Neural progenitor cell (in vitro differentiated cells): ENCODE results near the gene PRKAG2.

Experiments
- EZH2 ChIP-seq: fragments of 200-600 bp; sonication (generic); IDR thresholded peaks from 2 replicates; pipeline ENCODE4 v1.6.1; 2017; ENCODE audit warnings: antibody characterized with exemption, mild to moderate bottlenecking, moderate library complexity
- TF ChIP-seq, protein P1 (sequence below): fragments of 200-600 bp; sonication (generic); IDR thresholded peaks from 2 replicates; pipeline ENCODE4 v1.5.1; 2017; ENCODE audit warnings: antibody characterized with exemption, mild to moderate bottlenecking

DNA sequence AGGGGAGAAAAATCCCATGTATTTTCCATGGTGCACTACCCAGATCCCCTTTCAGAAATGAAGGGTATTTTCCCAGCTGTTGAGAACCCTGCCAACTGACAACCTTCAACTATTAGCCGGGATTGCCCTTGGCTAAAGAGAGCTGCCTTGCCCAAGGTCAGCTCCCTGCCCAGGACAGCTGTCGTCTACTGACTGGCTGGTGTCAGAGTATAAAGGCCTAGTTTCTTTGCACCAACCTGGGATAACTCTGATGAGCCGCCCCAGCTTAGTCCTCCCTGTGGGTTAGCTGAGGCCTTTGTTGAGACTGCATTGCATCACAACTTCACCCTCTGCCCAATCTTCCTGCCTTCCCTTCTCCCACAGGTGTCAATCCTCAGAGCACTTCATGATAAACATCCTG, 210.0 kb downstream of the PRKAG2 start:
- TF ChIP-seq, protein P1, sequence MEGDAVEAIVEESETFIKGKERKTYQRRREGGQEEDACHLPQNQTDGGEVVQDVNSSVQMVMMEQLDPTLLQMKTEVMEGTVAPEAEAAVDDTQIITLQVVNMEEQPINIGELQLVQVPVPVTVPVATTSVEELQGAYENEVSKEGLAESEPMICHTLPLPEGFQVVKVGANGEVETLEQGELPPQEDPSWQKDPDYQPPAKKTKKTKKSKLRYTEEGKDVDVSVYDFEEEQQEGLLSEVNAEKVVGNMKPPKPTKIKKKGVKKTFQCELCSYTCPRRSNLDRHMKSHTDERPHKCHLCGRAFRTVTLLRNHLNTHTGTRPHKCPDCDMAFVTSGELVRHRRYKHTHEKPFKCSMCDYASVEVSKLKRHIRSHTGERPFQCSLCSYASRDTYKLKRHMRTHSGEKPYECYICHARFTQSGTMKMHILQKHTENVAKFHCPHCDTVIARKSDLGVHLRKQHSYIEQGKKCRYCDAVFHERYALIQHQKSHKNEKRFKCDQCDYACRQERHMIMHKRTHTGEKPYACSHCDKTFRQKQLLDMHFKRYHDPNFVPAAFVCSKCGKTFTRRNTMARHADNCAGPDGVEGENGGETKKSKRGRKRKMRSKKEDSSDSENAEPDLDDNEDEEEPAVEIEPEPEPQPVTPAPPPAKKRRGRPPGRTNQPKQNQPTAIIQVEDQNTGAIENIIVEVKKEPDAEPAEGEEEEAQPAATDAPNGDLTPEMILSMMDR = no peak
- no peak for TF ChIP-seq EZH2
